ENCODE data around the gene VPS13D. TPM values are rescaled to one million over a fixed set of nuclear protein-coding genes. Genes with fewer than 3 reads are reported as not detected.

VPS13D gene
- total RNA-seq, 1 experiment from 2014 or later: 20.2 TPM

DNA sequence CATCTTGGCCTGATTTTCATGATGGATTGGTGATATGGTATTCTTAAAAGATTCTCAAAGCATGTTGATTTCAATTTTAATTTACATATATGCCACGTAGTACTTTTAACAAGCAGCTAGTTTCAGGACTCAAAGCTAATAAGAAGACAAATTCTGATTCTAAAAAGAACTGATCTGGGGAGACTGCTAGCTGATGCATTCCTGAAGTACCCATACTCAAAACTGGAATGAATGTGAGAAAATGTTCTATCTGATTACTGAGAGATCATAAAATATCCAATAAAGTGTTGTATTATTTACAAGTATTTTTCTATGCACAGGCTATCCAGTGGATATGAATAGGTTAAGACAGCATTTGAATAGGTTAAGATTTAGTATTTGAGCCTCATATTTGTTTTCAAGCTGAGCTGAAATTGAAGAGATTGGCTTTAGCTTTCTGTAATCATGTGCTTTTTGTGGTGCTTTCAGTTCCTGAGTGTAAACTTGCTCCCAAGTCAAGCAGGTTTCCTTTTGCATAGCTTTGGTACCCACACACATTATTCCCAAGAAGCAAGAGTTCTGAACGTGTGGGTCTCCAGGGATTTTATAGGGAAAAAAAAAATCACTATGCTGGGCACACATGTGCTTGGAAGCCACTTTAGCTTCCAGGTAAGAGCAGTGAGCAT, 114.1 kb downstream of the VPS13D start:
- Histone ChIP-seq H2BK12ac (ENCODE audit: insufficient read length, low read depth, low read length) (no peak overlapping the region), H2BK120ac (ENCODE audit: low read depth, low read length, poor library complexity, severe bottlenecking) (no peak overlapping the region), H4K5ac (ENCODE audit: insufficient read length, low read depth, low read length) (no peak overlapping the region), H2AFZ (ENCODE audit: low read length) (no peak overlapping the region), H4K91ac (ENCODE audit: insufficient read length, low read depth, low read length) (no peak overlapping the region), H4K20me1 (ENCODE audit: control insufficient read depth, insufficient read depth, insufficient read length) (no peaks in the 10 kb centered on the region), H3K4ac (ENCODE audit: low read depth, low read length) (no peak overlapping the region), H3K79me2 (ENCODE audit: insufficient read depth, low read length) (no peaks in the 10 kb centered on the region), H3K27ac (ENCODE audit: insufficient read length, low read depth, low read length) (no peak overlapping the region), H3K14ac (ENCODE audit: insufficient read depth, low read length) (no peak overlapping the region), H2BK20ac (ENCODE audit: low read depth, low read length, poor library complexity, severe bottlenecking) (no peak overlapping the region), H2BK15ac (ENCODE audit: low read depth, low read length) (no peak overlapping the region), H3K18ac (ENCODE audit: insufficient read length, low read depth, low read length) (no peak overlapping the region), H3K56ac (ENCODE audit: insufficient read length, low read depth, low read length) (no peak overlapping the region), H3K23ac (ENCODE audit: insufficient read length, low read depth, low read length) (no peak overlapping the region), H3K79me1 (ENCODE audit: insufficient read depth, low read depth, low read length, poor library complexity, severe bottlenecking) (no peaks in the 10 kb centered on the region), H4K8ac (replicated peaks; ENCODE audit: insufficient read length, low read depth, low read length) (no peak overlapping the region), H3K27me3 (ENCODE audit: insufficient read depth, low read length) (no peaks in the 10 kb centered on the region), H2AK5ac (ENCODE audit: insufficient read length, low read length) (no peak overlapping the region), H2BK5ac (ENCODE audit: insufficient read length, low read length) (no peak overlapping the region), H3K23me2 (ENCODE audit: insufficient read length, low read depth, low read length, poor library complexity, severe bottlenecking) (peaks cover 2% of the 10 kb centered on the region), H3T11ph (ENCODE audit: low read length) (no peak overlapping the region), H3K9ac (ENCODE audit: extremely low read depth, insufficient read length, low read length) (no peak overlapping the region), H3K4me1 (ENCODE audit: insufficient read depth, low read length) (peaks cover 3% of the 10 kb centered on the region; the same call in 1 of the 2 replicates), H3K9me3 (ENCODE audit: control insufficient read depth, low read depth, low read length) (no peaks in the 10 kb centered on the region), H3K4me2 (ENCODE audit: insufficient read depth, insufficient read length, low read length) (no peak overlapping the region)
- Mint-ChIP-seq H3K9me3 (no peaks in the 10 kb centered on the region), H3K36me3 (ENCODE audit: insufficient read depth in 1 of 3, low read depth in 3 of 3) (peaks cover 4 to 27% (median 17%) of the 10 kb centered on the region in 3 experiments; a peak in 6 of 7 replicates), H3K4me3 (no peak overlapping the region), H3K27me3 (ENCODE audit: low read depth) (no peaks in the 10 kb centered on the region), H3K27ac (no peak overlapping the region; a peak in 1 of 7 replicates), H3K4me1 (peaks cover 17 to 32% of the 10 kb centered on the region in 2 experiments)
- DNase-seq: no peak
- TF ChIP-seq CTCF (conservative IDR thresholded peaks at IDR 0.05): no peak
- WGBS (ENCODE audit: extremely low coverage, insufficient read length, low lambda C conversion rate): no CpG with 5 or more reads among the region's 2 CpGs

Data from H9 (cell line).